Hepatocyte (in vitro differentiated cells): ENCODE measurements around the gene LAG3. TPM values are rescaled to one million over a fixed set of nuclear protein-coding genes. Genes with fewer than 3 reads are reported as not detected.

Experiments used
- DNase-seq: peaks from one replicate; pipeline ENCODE4 v3.0.0-alpha.2; 2016; ENCODE audit warnings: low spot score
- H2AFZ ChIP-seq: fragments of 200-600 bp; sonication (generic); 2 replicates; pipeline ENCODE4 v1.6.0; 2016; ENCODE audit warnings: antibody characterized with exemption, mild to moderate bottlenecking
- H3K27ac ChIP-seq: fragments of 200-600 bp; sonication (generic); 2 replicates; pipeline ENCODE4 v1.5.1; 2016; ENCODE audit warnings: mild to moderate bottlenecking
- H3K27me3 ChIP-seq: fragments of 200-600 bp; sonication (generic); 2 replicates; pipeline ENCODE4 v1.6.1; 2016
- H3K36me3 ChIP-seq: fragments of 200-600 bp; sonication (generic); replicated peaks from 2 replicates; pipeline ENCODE4 v1.5.1; 2016; ENCODE audit warnings: low read depth; ENCODE audit not compliant: insufficient read depth
- H3K4me1 ChIP-seq: fragments of 200-600 bp; sonication (generic); 2 replicates; pipeline ENCODE4 v1.5.1; 2016; ENCODE audit warnings: mild to moderate bottlenecking, moderate library complexity; ENCODE audit not compliant: insufficient read depth
- H3K4me2 ChIP-seq: fragments of 200-600 bp; sonication (generic); 2 replicates; pipeline ENCODE4 v1.6.0; 2016
- H3K4me3 ChIP-seq: fragments of 200-600 bp; sonication (generic); 2 replicates; pipeline ENCODE4 v1.5.1; 2016; ENCODE audit warnings: mild to moderate bottlenecking
- H3K79me2 ChIP-seq: fragments of 200-600 bp; sonication (generic); 2 replicates; pipeline ENCODE4 v1.6.0; 2017; ENCODE audit warnings: mild to moderate bottlenecking
- H3K9me2 ChIP-seq: fragments of 200-600 bp; sonication (generic); replicated peaks from 2 replicates; pipeline ENCODE4 v1.6.0; 2017; ENCODE audit warnings: mild to moderate bottlenecking; ENCODE audit not compliant: insufficient read depth
- H3K9me3 ChIP-seq: fragments of 200-600 bp; sonication (generic); 2 replicates; pipeline ENCODE4 v1.5.1; 2016; ENCODE audit warnings: low read depth, mild to moderate bottlenecking
- H4K20me1 ChIP-seq: fragments of 200-600 bp; sonication (generic); 2 replicates; pipeline ENCODE4 v1.6.0; 2016; ENCODE audit warnings: mild to moderate bottlenecking; ENCODE audit not compliant: insufficient read depth, poor library complexity, severe bottlenecking
- EZH2 ChIP-seq: fragments of 200-600 bp; sonication (generic); IDR thresholded peaks from 2 replicates; pipeline ENCODE4 v1.6.1; 2016; ENCODE audit warnings: antibody characterized with exemption, mild to moderate bottlenecking, borderline replicate concordance
- EZH2phosphoT487 ChIP-seq: fragments of 200-600 bp; sonication (generic); IDR thresholded peaks from one replicate; pipeline ENCODE4 v1.6.1; 2018; ENCODE audit warnings: antibody characterized with exemption, mild to moderate bottlenecking, low read depth, moderate library complexity; ENCODE audit not compliant: unreplicated experiment, severe bottlenecking
- WGBS: methylation state at CpG from one replicate; pipeline ENCODE4 v1.1.6; 2016; ENCODE audit warnings: low lambda C conversion rate; ENCODE audit errors: missing lambda C conversion rate; 5-methylcytosine and 5-hydroxymethylcytosine counted together
- polyA plus RNA-seq: library from polyadenylated mRNA; unstranded; fragments of >200 nt; fragmentation: Nextera tagmentation; extraction: Ambion mirVana; gene quantifications from 2 replicates; pipeline ENCODE4 v1.2.1, GENCODE V29; 2016
- total RNA-seq: library from RNA; depleted of rRNA; stranded (reverse); fragments of >200 nt; gene quantifications from 2 replicates; pipeline ENCODE4 v1.2.3, GENCODE V29; 2014
- TF ChIP-seq, protein P1 (sequence below): fragments of 200-600 bp; sonication (generic); IDR thresholded peaks from 2 replicates; pipeline ENCODE4 v1.5.1; 2016; ENCODE audit warnings: antibody characterized with exemption, mild to moderate bottlenecking; ENCODE audit not compliant: poor library complexity

LAG3 gene
- total and polyA plus RNA-seq, 2 experiments from 2014 or later: 0.70 to 0.91 TPM

DNA sequence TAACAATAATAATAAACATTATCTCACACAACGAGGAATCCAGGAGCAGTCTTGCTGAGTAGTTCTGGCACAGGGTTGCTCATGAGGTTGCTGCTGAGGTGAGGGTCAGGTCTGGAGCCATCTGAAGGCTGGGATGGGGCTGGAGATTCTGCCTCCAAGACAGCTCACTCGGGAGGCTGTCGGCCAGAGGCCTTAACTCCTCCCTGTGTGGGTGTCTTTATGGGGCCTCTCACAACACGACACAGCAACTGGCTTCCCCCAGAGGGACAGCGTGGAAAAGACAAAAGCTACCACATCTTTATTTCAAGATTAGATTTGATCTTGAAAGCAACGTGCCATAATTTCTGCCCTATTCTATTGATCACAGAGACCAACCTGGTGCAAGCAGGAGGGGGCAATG lies 9.8 kb downstream of the LAG3 start:
- H3K9me2 ChIP-seq: no peaks in the 10 kb centered on the region
- no peaks in the 10 kb centered on the region for H3K27me3 ChIP-seq
- no peak overlapping the region for H3K4me2 ChIP-seq
- no peak overlapping the region for H3K27ac ChIP-seq
- H3K79me2 ChIP-seq: no peaks in the 10 kb centered on the region
- no peaks in the 10 kb centered on the region for H4K20me1 ChIP-seq
- TF ChIP-seq EZH2 (no peak), EZH2phosphoT487 (no peak)
- TF ChIP-seq, protein P1, sequence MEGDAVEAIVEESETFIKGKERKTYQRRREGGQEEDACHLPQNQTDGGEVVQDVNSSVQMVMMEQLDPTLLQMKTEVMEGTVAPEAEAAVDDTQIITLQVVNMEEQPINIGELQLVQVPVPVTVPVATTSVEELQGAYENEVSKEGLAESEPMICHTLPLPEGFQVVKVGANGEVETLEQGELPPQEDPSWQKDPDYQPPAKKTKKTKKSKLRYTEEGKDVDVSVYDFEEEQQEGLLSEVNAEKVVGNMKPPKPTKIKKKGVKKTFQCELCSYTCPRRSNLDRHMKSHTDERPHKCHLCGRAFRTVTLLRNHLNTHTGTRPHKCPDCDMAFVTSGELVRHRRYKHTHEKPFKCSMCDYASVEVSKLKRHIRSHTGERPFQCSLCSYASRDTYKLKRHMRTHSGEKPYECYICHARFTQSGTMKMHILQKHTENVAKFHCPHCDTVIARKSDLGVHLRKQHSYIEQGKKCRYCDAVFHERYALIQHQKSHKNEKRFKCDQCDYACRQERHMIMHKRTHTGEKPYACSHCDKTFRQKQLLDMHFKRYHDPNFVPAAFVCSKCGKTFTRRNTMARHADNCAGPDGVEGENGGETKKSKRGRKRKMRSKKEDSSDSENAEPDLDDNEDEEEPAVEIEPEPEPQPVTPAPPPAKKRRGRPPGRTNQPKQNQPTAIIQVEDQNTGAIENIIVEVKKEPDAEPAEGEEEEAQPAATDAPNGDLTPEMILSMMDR: no peak
- peaks cover 16% of the 10 kb centered on the region for H3K4me1 ChIP-seq
- no peak for DNase-seq
- H2AFZ ChIP-seq: no peak overlapping the region
- no peaks in the 10 kb centered on the region for H3K36me3 ChIP-seq
- WGBS: 73% methylated on average over 6 of the region's 6 CpGs
- no peaks in the 10 kb centered on the region for H3K9me3 ChIP-seq
- H3K4me3 ChIP-seq: no peak overlapping the region

DNA sequence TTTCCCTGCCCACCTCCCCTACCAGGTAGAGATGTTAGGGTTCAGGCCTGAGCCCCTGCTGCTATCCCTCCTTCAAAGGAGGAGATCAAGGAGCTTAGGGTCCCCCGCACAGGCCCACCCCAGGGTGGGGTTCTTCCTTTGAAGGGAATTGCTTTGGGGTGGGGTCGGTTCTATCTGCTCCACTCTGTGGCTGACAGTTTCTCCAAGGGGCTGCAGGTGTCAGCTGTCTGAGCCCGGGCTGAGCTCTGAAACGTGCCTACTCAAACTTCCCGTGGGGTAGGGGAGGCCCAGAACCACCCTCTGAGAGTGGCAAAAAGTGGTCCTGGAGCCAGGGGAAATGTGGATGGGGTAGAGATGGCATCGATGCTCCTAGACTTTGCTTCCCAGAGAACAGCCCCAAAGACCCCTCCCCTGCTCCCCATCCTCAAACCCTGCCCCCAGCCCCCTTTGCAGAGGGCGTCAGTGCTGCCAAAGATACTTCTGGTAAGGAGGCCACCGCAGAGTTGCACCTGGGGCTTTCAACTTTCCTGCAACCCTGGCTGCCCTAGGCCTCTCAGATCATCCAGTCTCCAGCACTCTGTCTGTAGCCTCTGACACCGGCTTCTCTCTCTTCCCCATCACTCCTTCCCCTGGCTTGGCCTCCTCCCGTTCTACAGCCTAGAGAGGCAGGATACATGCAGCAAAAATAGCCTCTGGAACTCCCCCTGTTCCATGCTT lies 10.7 kb downstream of the LAG3 start:
- H3K4me3 ChIP-seq: no peak overlapping the region
- TF ChIP-seq, protein P1: no peak
- no peak for TF ChIP-seq EZH2
- TF ChIP-seq EZH2phosphoT487: no peak
- no peaks in the 10 kb centered on the region for H3K79me2 ChIP-seq
- DNase-seq: no peak
- H3K9me2 ChIP-seq: no peaks in the 10 kb centered on the region
- WGBS: 69% methylated on average over 9 of the region's 10 CpGs
- H2AFZ ChIP-seq: no peak overlapping the region
- no peaks in the 10 kb centered on the region for H4K20me1 ChIP-seq
- peaks cover 16% of the 10 kb centered on the region for H3K4me1 ChIP-seq
- H3K27me3 ChIP-seq: no peaks in the 10 kb centered on the region
- H3K36me3 ChIP-seq: no peaks in the 10 kb centered on the region
- no peaks in the 10 kb centered on the region for H3K9me3 ChIP-seq
- no peak overlapping the region for H3K4me2 ChIP-seq
- H3K27ac ChIP-seq: no peak overlapping the region

DNA sequence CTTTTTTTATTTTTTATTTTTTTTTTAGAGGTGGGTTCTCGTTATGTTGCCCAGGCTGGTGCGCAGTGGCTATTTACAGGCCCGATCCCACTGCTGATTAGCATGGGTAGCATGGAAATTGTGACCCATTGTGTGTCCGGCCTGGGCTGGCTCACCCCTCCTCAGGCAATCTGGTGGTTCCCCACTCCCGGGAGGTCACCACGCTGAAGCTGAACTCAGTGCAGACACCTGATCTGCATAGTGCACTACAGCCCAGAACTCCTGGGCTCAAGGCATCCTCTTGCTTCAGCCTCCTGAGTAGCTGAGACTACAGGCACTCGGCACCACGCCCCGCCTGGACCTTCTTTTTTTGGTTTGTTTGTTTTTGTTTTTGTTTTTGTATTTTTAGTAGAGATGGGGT lies 11.5 kb downstream of the LAG3 start:
- H3K4me1 ChIP-seq: peaks cover 9% of the 10 kb centered on the region
- 92% methylated on average over 9 of the region's 9 CpGs for WGBS
- no peak overlapping the region for H3K4me2 ChIP-seq
- no peaks in the 10 kb centered on the region for H3K79me2 ChIP-seq
- H2AFZ ChIP-seq: no peak overlapping the region
- H3K9me3 ChIP-seq: no peaks in the 10 kb centered on the region
- H4K20me1 ChIP-seq: no peaks in the 10 kb centered on the region
- no peak overlapping the region for H3K4me3 ChIP-seq
- no peak for TF ChIP-seq EZH2phosphoT487
- TF ChIP-seq, protein P1: no peak
- TF ChIP-seq EZH2: no peak
- no peaks in the 10 kb centered on the region for H3K9me2 ChIP-seq
- no peak overlapping the region for H3K27ac ChIP-seq
- no peak for DNase-seq
- no peaks in the 10 kb centered on the region for H3K36me3 ChIP-seq
- no peaks in the 10 kb centered on the region for H3K27me3 ChIP-seq
